ENCODE results near the gene WTAP. TPM values are rescaled to one million over a fixed set of nuclear protein-coding genes. Genes with fewer than 3 reads are reported as not detected.
"Not testable (repeated sequence)": the region's sequence is repeated elsewhere in the genome, so short reads cannot be mapped to it uniquely, and the experiment has no call there.

The WTAP gene
- total RNA-seq, 3 donors from 2014 or later: 81.1 to 85.8 (median 84.4) TPM

DNA sequence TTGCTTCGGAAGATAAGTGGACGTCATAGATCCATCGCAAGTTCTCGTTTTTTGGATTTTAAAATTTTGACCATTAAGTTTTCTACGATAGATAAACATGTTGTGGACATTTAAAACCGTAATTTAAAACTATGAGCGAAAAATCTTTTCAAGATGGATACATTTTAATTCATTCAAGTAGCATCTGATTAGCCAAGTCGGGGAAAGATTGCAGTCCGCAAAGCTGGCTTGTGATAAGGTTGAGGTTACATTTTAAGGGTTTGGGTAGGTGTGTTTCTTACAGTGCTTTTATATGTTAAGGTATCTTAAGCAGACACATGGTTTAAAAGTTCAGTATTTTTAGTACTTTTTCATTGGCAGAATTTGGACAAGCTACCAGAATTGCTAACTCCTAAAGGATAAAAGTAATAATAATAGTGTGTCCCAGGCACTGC is 1.2 kb downstream of the WTAP start:
- DNase-seq: no peak
- TF ChIP-seq, protein P1, sequence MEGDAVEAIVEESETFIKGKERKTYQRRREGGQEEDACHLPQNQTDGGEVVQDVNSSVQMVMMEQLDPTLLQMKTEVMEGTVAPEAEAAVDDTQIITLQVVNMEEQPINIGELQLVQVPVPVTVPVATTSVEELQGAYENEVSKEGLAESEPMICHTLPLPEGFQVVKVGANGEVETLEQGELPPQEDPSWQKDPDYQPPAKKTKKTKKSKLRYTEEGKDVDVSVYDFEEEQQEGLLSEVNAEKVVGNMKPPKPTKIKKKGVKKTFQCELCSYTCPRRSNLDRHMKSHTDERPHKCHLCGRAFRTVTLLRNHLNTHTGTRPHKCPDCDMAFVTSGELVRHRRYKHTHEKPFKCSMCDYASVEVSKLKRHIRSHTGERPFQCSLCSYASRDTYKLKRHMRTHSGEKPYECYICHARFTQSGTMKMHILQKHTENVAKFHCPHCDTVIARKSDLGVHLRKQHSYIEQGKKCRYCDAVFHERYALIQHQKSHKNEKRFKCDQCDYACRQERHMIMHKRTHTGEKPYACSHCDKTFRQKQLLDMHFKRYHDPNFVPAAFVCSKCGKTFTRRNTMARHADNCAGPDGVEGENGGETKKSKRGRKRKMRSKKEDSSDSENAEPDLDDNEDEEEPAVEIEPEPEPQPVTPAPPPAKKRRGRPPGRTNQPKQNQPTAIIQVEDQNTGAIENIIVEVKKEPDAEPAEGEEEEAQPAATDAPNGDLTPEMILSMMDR (IDR thresholded peaks at IDR 0.05): no peak
- H3K9me3 ChIP-seq: no peaks in the 10 kb centered on the region
- H3K36me3 ChIP-seq (ENCODE audit: low read depth): no peaks in the 10 kb centered on the region
- no peak for ATAC-seq
- peaks cover 13% of the 10 kb centered on the region for H3K4me1 ChIP-seq (ENCODE audit: low read depth)
- intact Hi-C loops (cut with DNase I, micrococcal nuclease): loop anchor here (5.0 kb wide), 1 partner anchor 36 kb away; the partner anchor contains the start of gene SOD2 (in 2 of the 2)
- H3K4me3 ChIP-seq: peak overlapping the region; percentile 97

DNA sequence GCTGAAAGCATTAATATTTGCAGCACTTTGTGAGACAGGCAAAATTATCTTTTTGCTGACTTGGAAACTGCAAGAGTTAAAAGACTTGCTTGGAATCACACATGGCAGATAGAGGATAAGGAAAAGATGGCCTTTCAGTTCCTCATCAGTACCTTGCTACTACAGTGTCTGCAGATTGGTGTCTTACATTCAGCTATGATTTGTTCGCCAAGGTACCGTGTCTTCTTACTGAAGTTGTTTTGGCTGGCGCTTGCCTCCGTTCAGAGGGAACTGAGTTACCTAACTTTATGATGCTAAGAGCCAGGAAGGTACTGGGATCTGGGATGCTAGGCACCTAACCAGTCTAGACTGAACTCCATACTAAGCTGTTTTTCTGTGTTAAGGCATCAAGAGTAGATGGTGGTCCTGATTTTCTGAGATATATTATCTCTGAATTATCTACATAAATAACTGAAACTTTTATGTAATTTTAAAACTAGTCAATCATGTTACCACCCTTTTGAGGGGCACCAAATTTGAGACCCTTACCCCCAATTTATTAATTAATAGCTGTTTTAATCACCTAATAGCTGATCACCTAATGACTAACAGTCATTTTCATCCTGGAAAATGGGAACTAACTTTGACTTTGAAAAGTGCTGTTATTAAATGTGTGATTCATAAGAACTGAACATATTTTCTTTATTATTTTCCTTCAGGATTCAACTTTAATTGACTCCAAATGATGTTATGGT is 2.5 kb downstream of the WTAP start:
- H3K4me1 ChIP-seq (ENCODE audit: low read depth): peaks cover 13% of the 10 kb centered on the region
- ATAC-seq (no peak), DNase-seq (no peak)
- no peaks in the 10 kb centered on the region for H3K9me3 ChIP-seq
- TF ChIP-seq, protein P1 (IDR thresholded peaks at IDR 0.05): no peak
- intact Hi-C loops (cut with DNase I, micrococcal nuclease): loop anchor here (5.0 to 10.0 kb wide), 2 partner anchors 37 to 55 kb away; partner anchors contain the start of genes SOD2 (in 2 of the 2) and TCP1 (in 1 of the 2)
- no peaks in the 10 kb centered on the region for H3K36me3 ChIP-seq (ENCODE audit: low read depth)
- no peak overlapping the region for H3K4me3 ChIP-seq

DNA sequence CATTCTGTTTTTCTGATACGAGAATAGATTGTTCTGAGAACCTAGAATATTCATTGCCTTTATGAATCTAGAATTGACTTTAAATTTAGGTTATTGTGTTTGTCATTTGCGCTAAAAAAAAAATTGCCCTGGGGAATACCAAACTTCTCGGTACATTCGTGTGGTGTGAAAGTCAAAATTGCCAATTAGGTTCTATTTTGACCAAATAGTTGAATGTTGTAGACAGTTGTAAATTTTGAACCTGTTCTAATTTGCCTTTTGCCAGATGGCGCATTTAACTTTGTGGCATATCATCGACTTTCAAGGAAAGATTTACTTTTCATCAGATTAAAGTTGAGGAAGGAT is 3.0 kb downstream of the WTAP start:
- TF ChIP-seq, protein P1 (IDR thresholded peaks at IDR 0.05): no peak
- Histone ChIP-seq H3K9me3 (no peaks in the 10 kb centered on the region), H3K4me1 (ENCODE audit: low read depth) (peaks cover 19% of the 10 kb centered on the region), H3K36me3 (ENCODE audit: low read depth) (no peaks in the 10 kb centered on the region), H3K4me3 (no peak overlapping the region)
- ATAC-seq (no peak), DNase-seq (no peak)
- intact Hi-C loops (cut with DNase I, micrococcal nuclease): loop anchor here in 1 of 2 donors (10.0 kb wide), 1 partner anchor 54 kb away; the partner anchor contains the start of gene TCP1

DNA sequence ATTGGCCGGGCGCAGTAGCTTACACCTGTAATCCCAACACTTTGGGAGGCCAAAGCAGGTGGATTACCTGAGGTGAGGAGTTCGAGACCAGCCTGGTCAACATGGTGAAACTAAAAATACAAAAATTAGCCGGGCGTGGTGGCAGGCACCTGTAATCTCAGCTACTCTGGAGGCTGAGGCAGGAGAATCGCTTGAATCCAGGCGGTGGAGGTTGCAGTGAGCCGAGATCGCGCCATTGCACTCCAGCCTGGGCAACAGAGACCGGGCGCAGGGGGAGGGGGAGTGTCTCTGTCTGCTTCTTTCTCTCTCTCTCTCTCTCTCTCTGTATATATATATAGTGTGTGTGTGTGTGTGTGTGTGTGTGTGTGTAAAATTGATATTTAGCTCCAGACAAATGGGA is 5.2 kb downstream of the WTAP start:
- H3K9me3 ChIP-seq; DNase-seq; H3K4me3 ChIP-seq; H3K36me3 ChIP-seq (ENCODE audit: low read depth); ATAC-seq: not testable (repeated sequence)
- H3K4me1 ChIP-seq (ENCODE audit: low read depth): peaks cover 24% of the 10 kb centered on the region
- intact Hi-C loops (cut with DNase I, micrococcal nuclease): loop anchor here in 1 of 2 donors (10.0 kb wide), 1 partner anchor 52 kb away; the partner anchor contains the start of gene TCP1

DNA sequence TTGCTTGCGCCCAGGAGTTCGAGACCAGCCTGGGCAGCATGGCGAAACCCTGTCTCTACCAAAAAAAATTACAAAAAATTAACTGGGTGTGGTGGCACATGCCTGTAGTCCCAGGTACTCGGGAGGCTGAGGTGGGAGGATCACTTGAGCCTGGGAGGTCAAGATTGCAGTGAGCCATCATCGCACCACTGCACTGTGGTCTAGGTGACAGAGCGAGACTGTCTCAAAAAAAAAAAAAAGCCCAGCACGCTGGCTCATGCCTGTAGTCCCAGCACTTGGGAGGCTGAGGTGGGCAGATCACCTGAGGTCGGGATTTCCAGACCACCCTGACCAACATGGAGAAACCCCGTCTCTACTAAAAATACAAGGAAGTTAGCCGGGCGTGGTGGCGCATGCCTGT is 6.1 kb downstream of the WTAP start:
- not testable (repeated sequence) for DNase-seq; H3K4me3 ChIP-seq; H3K9me3 ChIP-seq; ATAC-seq; H3K36me3 ChIP-seq (ENCODE audit: low read depth)
- peaks cover 24% of the 10 kb centered on the region for H3K4me1 ChIP-seq (ENCODE audit: low read depth)
- intact Hi-C loops (cut with DNase I, micrococcal nuclease): loop anchor here in 1 of 2 donors (10.0 kb wide), 1 partner anchor 51 kb away; the partner anchor contains the start of gene TCP1

DNA sequence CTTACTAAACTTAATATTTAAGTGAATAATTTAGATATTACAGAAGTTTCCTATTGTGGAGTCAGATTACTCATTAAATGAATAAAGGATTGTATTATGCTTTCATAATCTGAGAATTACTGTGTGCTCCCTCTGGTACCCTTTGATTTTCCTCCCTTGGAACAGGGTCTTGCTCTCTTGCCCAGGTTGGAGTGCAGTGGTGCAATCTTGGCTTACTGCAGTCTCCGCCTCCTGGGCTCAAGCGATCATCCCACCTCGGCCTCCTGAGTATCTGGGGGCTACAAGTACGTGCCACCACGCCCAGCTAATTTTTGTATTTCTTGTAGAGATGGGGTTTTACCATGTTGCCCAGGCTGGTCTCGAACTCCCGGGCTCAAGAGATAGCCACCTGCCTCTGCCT is 9.6 kb downstream of the WTAP start:
- ATAC-seq: no peak
- no peak overlapping the region for H3K4me3 ChIP-seq
- no peaks in the 10 kb centered on the region for H3K36me3 ChIP-seq (ENCODE audit: low read depth)
- intact Hi-C loops (cut with DNase I, micrococcal nuclease): loop anchor here in 1 of 2 donors (10.0 kb wide), 1 partner anchor 48 kb away; the partner anchor contains the start of gene TCP1
- TF ChIP-seq, protein P1 (IDR thresholded peaks at IDR 0.05): no peak
- H3K9me3 ChIP-seq: no peaks in the 10 kb centered on the region
- no peak for DNase-seq
- H3K4me1 ChIP-seq (ENCODE audit: low read depth): peaks cover 11% of the 10 kb centered on the region
